LNCAP (cell line): ENCODE results near the gene CLEC4D.
"Not testable (repeated sequence)": the region's sequence is repeated elsewhere in the genome, so short reads cannot be mapped to it uniquely, and the experiment has no call there.

ENCODE experiments used
- CTCF ChIP-seq: fragments of 450-650 bp; IDR thresholded peaks from 2 replicates; pipeline ENCODE4 v1.5.1; 2017; ENCODE audit warnings: mild to moderate bottlenecking

CLEC4D gene

GRCh38 chr12:8508910-8509841 is 4.1 kb upstream of the CLEC4D start:
- no peak for TF ChIP-seq CTCF

- no peak for TF ChIP-seq CTCF
Observed at GRCh38 chr12:8517971-8518370, 4.7 kb downstream of the CLEC4D start.

GRCh38 chr12:8519171-8519570 is 5.9 kb downstream of the CLEC4D start:
- TF ChIP-seq CTCF, result no peak

GRCh38 chr12:8527250-8528130 is 14.2 kb downstream of the CLEC4D start:
- TF ChIP-seq CTCF, result no peak

- no peak for TF ChIP-seq CTCF
Observed at GRCh38 chr12:8532045-8532444, 18.7 kb downstream of the CLEC4D start.

GRCh38 chr12:8537820-8538219 is 24.5 kb downstream of the CLEC4D start:
- peak; percentile 45 for TF ChIP-seq CTCF

GRCh38 chr12:8540831-8541230 is 27.5 kb downstream of the CLEC4D start, which contains the start of gene CLEC4E:
TSS of gene CLEC4E (minus strand) at chr12:8540905. CDS start at chr12:8540797, 108 bp downstream.
- TF ChIP-seq CTCF, result not testable (repeated sequence)
